Tibial nerve (tissue), 4 donors: ENCODE results near the gene FBXO47.

Experiments used
- EP300 ChIP-seq, 2 donors: sonication (generic); formaldehyde crosslinking; IDR thresholded peaks; one replicate each; pipeline ENCODE4 v1.6.1; 2017; ENCODE audit warnings: antibody characterized with exemption in 2 of 2, mild to moderate bottlenecking in 1 of 2
- TF ChIP-seq, protein P1 (sequence below), 5 experiments: fragments of 200-600 bp in 3 of 5; fragments of 450-650 bp in 2 of 5; sonication (generic) in 3 of 5; IDR thresholded peaks; one replicate each; pipeline ENCODE4 v1.5.1; 2016 to 2019; ENCODE audit warnings: antibody characterized with exemption in 5 of 5, mild to moderate bottlenecking in 3 of 5, moderate library complexity in 2 of 5

DNA sequence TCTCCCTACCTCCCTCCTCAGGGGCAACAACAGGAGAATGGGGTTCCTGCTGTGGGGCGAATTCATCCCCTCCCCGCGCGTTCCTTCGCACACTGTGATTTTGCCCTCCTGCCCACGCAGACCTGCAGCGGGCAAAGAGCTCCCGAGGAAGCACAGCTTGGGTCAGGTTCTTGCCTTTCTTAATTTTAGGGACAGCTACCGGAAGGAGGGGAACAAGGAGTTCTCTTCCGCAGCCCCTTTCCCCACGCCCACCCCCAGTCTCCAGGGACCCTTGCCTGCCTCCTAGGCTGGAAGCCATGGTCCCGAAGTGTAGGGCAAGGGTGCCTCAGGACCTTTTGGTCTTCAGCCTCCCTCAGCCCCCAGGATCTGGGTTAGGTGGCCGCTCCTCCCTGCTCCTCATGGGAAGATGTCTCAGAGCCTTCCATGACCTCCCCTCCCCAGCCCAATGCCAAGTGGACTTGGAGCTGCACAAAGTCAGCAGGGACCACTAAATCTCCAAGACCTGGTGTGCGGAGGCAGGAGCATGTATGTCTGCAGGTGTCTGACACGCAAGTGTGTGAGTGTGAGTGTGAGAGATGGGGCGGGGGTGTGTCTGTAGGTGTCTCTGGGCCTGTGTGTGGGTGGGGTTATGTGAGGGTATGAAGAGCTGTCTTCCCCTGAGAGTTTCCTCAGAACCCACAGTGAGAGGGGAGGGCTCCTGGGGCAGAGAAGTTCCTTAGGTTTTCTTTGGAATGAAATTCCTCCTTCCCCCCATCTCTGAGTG, 47.7 kb downstream of the FBXO47 start:
- TF ChIP-seq, protein P1, sequence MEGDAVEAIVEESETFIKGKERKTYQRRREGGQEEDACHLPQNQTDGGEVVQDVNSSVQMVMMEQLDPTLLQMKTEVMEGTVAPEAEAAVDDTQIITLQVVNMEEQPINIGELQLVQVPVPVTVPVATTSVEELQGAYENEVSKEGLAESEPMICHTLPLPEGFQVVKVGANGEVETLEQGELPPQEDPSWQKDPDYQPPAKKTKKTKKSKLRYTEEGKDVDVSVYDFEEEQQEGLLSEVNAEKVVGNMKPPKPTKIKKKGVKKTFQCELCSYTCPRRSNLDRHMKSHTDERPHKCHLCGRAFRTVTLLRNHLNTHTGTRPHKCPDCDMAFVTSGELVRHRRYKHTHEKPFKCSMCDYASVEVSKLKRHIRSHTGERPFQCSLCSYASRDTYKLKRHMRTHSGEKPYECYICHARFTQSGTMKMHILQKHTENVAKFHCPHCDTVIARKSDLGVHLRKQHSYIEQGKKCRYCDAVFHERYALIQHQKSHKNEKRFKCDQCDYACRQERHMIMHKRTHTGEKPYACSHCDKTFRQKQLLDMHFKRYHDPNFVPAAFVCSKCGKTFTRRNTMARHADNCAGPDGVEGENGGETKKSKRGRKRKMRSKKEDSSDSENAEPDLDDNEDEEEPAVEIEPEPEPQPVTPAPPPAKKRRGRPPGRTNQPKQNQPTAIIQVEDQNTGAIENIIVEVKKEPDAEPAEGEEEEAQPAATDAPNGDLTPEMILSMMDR (IDR thresholded peaks at IDR 0.05) = no peak
- TF ChIP-seq EP300 (IDR thresholded peaks at IDR 0.05) = no peak
